SU-DHL-6 (cell line): ENCODE data around the gene ZXDC.

Experiments
- H2AFZ ChIP-seq: fragments of 200-600 bp; sonication (generic); 2 replicates; pipeline ENCODE4 v1.6.1; 2014; ENCODE audit warnings: low read depth, mild to moderate bottlenecking, moderate library complexity, mixed read lengths, antibody characterized with exemption, low read length; ENCODE audit not compliant: severe bottlenecking
- H3F3A ChIP-seq: fragments of 200-600 bp; shearing (Covaris generic); 2 replicates; pipeline ENCODE4 v1.6.0; 2016; ENCODE audit warnings: antibody characterized with exemption, mild to moderate bottlenecking; ENCODE audit not compliant: insufficient read depth
- H3K27ac ChIP-seq: fragments of 200-600 bp; sonication (generic); 2 replicates; pipeline ENCODE4 v1.5.1; 2016; ENCODE audit warnings: low read depth, mild to moderate bottlenecking, low read length, moderate library complexity, mixed read lengths
- H3K27me3 ChIP-seq: fragments of 200-600 bp; sonication (generic), shearing (Covaris generic); 2 replicates; pipeline ENCODE4 v1.6.0; 2014; ENCODE audit warnings: mild to moderate bottlenecking, low read length
- H3K36me3 ChIP-seq: fragments of 200-600 bp; sonication (generic); 2 replicates; pipeline ENCODE4 v1.6.1; 2014; ENCODE audit warnings: mild to moderate bottlenecking, low read length, mixed read lengths
- H3K4me2 ChIP-seq: fragments of 300-600, 200-600 bp; shearing (Covaris generic), sonication (generic); 2 replicates; pipeline ENCODE4 v1.6.0; 2014; ENCODE audit warnings: low read length, low read depth, mild to moderate bottlenecking; ENCODE audit not compliant: poor library complexity, severe bottlenecking
- H3K4me3 ChIP-seq: fragments of 200-600 bp; sonication (generic); 2 replicates; pipeline ENCODE4 v1.5.1; 2014; ENCODE audit warnings: antibody characterized with exemption, low read length, mild to moderate bottlenecking, mixed read lengths; ENCODE audit not compliant: insufficient read depth, poor library complexity, severe bottlenecking
- H3K79me2 ChIP-seq: fragments of 200-600 bp; sonication (generic); 2 replicates; pipeline ENCODE4 v1.6.1; 2014; ENCODE audit warnings: mild to moderate bottlenecking, low read length, moderate library complexity; ENCODE audit not compliant: insufficient read depth
- H3K9ac ChIP-seq: fragments of 200-600 bp; sonication (generic); 2 replicates; pipeline ENCODE4 v1.7.0; 2014; ENCODE audit warnings: mild to moderate bottlenecking, low read length
- H3K9me2 ChIP-seq: fragments of 200-600 bp; sonication (generic); replicated peaks from 2 replicates; pipeline ENCODE4 v1.6.1; 2014; ENCODE audit warnings: low read length; ENCODE audit not compliant: insufficient read depth
- H3K9me3 ChIP-seq: fragments of 200-600 bp; sonication (generic); 2 replicates; pipeline ENCODE4 v1.6.1; 2014; ENCODE audit warnings: low read length, mixed read lengths; ENCODE audit not compliant: insufficient read depth
- H4K20me1 ChIP-seq: fragments of 200-600 bp; sonication (generic); 2 replicates; pipeline ENCODE4 v1.6.1; 2014; ENCODE audit warnings: low read depth, mild to moderate bottlenecking, antibody characterized with exemption, low read length, moderate library complexity, mixed read lengths
- CTCF ChIP-seq: fragments of 200-600 bp; sonication (generic); IDR thresholded peaks from one replicate; pipeline ENCODE4 v1.5.1; 2017; ENCODE audit warnings: antibody characterized with exemption, mild to moderate bottlenecking, low read length, moderate library complexity; ENCODE audit not compliant: insufficient read depth, poor library complexity, severe bottlenecking
- EZH2phosphoT487 ChIP-seq: fragments of 200-600 bp; sonication (generic), shearing (Covaris generic); conservative IDR thresholded peaks from 2 replicates; pipeline ENCODE4 v1.6.1; 2018; ENCODE audit warnings: mild to moderate bottlenecking, antibody characterized with exemption, low read length, moderate library complexity, mixed read lengths

The ZXDC gene

GRCh38 chr3:126413693-126414080 is 62.0 kb downstream of the ZXDC start:
- H3K9me3 ChIP-seq = no peaks in the 10 kb centered on the region

GRCh38 chr3:126412841-126413692 is 62.6 kb downstream of the ZXDC start:
- no peaks in the 10 kb centered on the region for H3K27me3 ChIP-seq
- H3K9me3 ChIP-seq = no peaks in the 10 kb centered on the region
- H3K4me3 ChIP-seq = no peak overlapping the region
- no peaks in the 10 kb centered on the region for H3K79me2 ChIP-seq
- TF ChIP-seq EZH2phosphoT487 (no peak), CTCF (no peak)
- no peaks in the 10 kb centered on the region for H3F3A ChIP-seq
- H3K9me2 ChIP-seq = no peaks in the 10 kb centered on the region
- H2AFZ ChIP-seq = no peak overlapping the region
- no peak overlapping the region for H3K9ac ChIP-seq
- no peak overlapping the region for H3K4me2 ChIP-seq
- H4K20me1 ChIP-seq = no peaks in the 10 kb centered on the region
- H3K36me3 ChIP-seq = no peaks in the 10 kb centered on the region
- H3K27ac ChIP-seq = no peak overlapping the region

More at GRCh38 chr3:126413693-126414080, 62.0 kb downstream of the ZXDC start:
- H3K36me3 ChIP-seq = no peaks in the 10 kb centered on the region
- H2AFZ ChIP-seq = no peak overlapping the region
- no peak overlapping the region for H3K4me3 ChIP-seq
- H3K27ac ChIP-seq = no peak overlapping the region
- no peaks in the 10 kb centered on the region for H3K27me3 ChIP-seq
- no peaks in the 10 kb centered on the region for H3K9me2 ChIP-seq
- TF ChIP-seq EZH2phosphoT487 = no peak
- no peak for TF ChIP-seq CTCF
- H3F3A ChIP-seq = no peaks in the 10 kb centered on the region
- no peak overlapping the region for H3K4me2 ChIP-seq
- H3K79me2 ChIP-seq = no peaks in the 10 kb centered on the region
- H4K20me1 ChIP-seq = no peaks in the 10 kb centered on the region
- no peak overlapping the region for H3K9ac ChIP-seq

GRCh38 chr3:126408099-126408498 is 67.6 kb downstream of the ZXDC start:
- no peak for TF ChIP-seq CTCF
- no peak for TF ChIP-seq EZH2phosphoT487
- H3F3A ChIP-seq = no peaks in the 10 kb centered on the region

More at GRCh38 chr3:126408099-126408498, 67.6 kb downstream of the ZXDC start:
- Histone ChIP-seq H3K27ac (no peak overlapping the region), H3K9me3 (no peaks in the 10 kb centered on the region), H3K9me2 (no peaks in the 10 kb centered on the region), H4K20me1 (no peaks in the 10 kb centered on the region), H3K36me3 (no peaks in the 10 kb centered on the region), H3K4me3 (no peak overlapping the region), H3K4me2 (no peak overlapping the region), H3K79me2 (no peaks in the 10 kb centered on the region), H3K9ac (no peak overlapping the region), H3K27me3 (no peaks in the 10 kb centered on the region), H2AFZ (no peak overlapping the region)
